ENCODE data around the gene TEPSIN. TPM values are rescaled to one million over a fixed set of nuclear protein-coding genes. Genes with fewer than 3 reads are reported as not detected.

The TEPSIN gene
- total RNA-seq, 2 donors from 2014 or later = 30.0 to 45.0 TPM

DNA sequence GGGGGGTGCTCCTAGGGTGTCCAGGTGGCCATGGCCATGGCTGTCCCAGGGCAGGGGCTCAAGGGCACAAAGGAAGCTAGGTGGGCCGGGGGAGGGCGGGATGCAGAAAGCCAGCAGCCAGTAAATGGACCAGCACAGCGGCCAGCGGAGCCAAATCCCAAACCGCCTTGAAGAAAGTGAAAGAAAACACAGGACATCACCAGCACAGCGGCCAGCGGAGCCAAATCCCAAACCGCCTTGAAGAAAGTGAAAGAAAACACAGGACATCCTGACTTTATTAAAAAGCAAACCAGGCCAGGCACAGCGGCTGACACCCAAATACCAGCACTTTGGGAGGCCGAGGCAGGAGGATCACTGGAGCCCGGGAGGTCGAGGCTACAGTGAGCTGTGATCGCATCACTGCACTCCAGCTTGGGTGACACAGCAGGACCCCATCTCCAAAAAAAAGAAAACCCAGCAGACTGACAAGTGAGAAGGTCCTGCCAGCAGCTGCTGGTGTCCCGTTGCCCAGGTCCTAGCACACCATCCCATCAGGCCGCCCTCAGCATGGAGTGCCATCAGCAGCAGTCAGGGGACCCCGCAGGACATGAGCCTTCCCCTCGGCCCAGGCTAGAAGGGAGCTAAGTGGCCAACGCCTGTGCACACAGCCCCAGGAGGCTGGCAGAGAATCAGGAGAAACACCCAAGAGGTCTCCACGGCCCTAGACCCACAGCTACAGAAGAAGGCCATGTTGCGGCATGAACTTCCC is 39.3 kb upstream of the TEPSIN start:
- no peak overlapping the region for H3K9ac ChIP-seq (ENCODE audit: extremely low read depth, low read length, poor library complexity, severe bottlenecking)
- Mint-ChIP-seq H3K9me3 (no peaks in the 10 kb centered on the region), H3K27ac (no peak overlapping the region), H3K4me3 (no peak overlapping the region), H3K36me3 (ENCODE audit: low read depth) (peaks cover 44% of the 10 kb centered on the region), H3K4me1 (no peaks in the 10 kb centered on the region), H3K27me3 (ENCODE audit: insufficient read depth) (no peaks in the 10 kb centered on the region)
- 94 to 95% methylated on average over 20 of the region's 20 CpGs for WGBS, 2 experiments (ENCODE audit: insufficient coverage in 1 of 2, insufficient read length in 1 of 2)
- no peak for DNase-seq
- no peak overlapping the region for H3K27ac ChIP-seq (ENCODE audit: low read depth, low read length)
- H3K4me1 ChIP-seq (ENCODE audit: control insufficient read depth, insufficient read depth, low read length) = no peaks in the 10 kb centered on the region
- no peaks in the 10 kb centered on the region for H3K9me3 ChIP-seq (ENCODE audit: control insufficient read depth, low read length)
- TF ChIP-seq, protein P1, sequence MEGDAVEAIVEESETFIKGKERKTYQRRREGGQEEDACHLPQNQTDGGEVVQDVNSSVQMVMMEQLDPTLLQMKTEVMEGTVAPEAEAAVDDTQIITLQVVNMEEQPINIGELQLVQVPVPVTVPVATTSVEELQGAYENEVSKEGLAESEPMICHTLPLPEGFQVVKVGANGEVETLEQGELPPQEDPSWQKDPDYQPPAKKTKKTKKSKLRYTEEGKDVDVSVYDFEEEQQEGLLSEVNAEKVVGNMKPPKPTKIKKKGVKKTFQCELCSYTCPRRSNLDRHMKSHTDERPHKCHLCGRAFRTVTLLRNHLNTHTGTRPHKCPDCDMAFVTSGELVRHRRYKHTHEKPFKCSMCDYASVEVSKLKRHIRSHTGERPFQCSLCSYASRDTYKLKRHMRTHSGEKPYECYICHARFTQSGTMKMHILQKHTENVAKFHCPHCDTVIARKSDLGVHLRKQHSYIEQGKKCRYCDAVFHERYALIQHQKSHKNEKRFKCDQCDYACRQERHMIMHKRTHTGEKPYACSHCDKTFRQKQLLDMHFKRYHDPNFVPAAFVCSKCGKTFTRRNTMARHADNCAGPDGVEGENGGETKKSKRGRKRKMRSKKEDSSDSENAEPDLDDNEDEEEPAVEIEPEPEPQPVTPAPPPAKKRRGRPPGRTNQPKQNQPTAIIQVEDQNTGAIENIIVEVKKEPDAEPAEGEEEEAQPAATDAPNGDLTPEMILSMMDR (conservative IDR thresholded peaks at IDR 0.05) = no peak
- H3K27me3 ChIP-seq (ENCODE audit: control insufficient read depth, insufficient read depth, low read length, poor library complexity, severe bottlenecking) = no peaks in the 10 kb centered on the region
- H3K36me3 ChIP-seq (ENCODE audit: control insufficient read depth, insufficient read depth, low read length) = peaks cover 16% of the 10 kb centered on the region
- H3K4me3 ChIP-seq (ENCODE audit: low read length) = no peak overlapping the region

DNA sequence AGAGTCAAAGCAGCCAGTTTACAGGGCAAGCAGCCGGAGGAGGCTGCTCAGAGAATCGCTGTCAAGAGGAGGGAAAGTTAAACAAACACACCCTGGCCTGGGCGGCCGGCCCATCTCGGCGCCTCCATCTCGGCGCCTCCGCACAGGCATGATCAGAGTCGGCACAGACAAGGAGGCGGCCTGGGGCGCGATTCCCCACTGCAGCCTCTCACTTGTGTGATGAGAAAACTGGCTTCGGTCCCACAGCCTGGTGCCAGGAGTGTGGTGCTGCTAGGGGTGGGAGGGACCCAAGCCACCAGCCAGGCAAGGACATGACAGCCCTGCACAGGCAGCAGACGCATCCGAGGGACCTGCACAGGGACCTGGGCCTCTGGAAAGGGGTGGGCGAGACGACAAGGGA is 38.6 kb upstream of the TEPSIN start:
- WGBS, 2 experiments (ENCODE audit: insufficient coverage in 1 of 2, insufficient read length in 1 of 2) = 97 to 98% methylated on average over 11 to 18 of the region's 18 CpGs
- no peak for DNase-seq
- no peaks in the 10 kb centered on the region for H3K27me3 Mint-ChIP-seq (ENCODE audit: insufficient read depth)
- no peaks in the 10 kb centered on the region for H3K9me3 Mint-ChIP-seq
- no peak overlapping the region for H3K27ac Mint-ChIP-seq
- TF ChIP-seq, protein P1 (conservative IDR thresholded peaks at IDR 0.05) = no peak
- no peak overlapping the region for H3K9ac ChIP-seq (ENCODE audit: extremely low read depth, low read length, poor library complexity, severe bottlenecking)
- no peaks in the 10 kb centered on the region for H3K9me3 ChIP-seq (ENCODE audit: control insufficient read depth, low read length)
- H3K27me3 ChIP-seq (ENCODE audit: control insufficient read depth, insufficient read depth, low read length, poor library complexity, severe bottlenecking) = no peaks in the 10 kb centered on the region
- H3K4me3 ChIP-seq (ENCODE audit: low read length) = no peak overlapping the region
- no peak overlapping the region for H3K27ac ChIP-seq (ENCODE audit: low read depth, low read length)
- H3K4me1 ChIP-seq (ENCODE audit: control insufficient read depth, insufficient read depth, low read length) = no peaks in the 10 kb centered on the region
- peaks cover 23% of the 10 kb centered on the region for H3K36me3 ChIP-seq (ENCODE audit: control insufficient read depth, insufficient read depth, low read length)
- peaks cover 49% of the 10 kb centered on the region for H3K36me3 Mint-ChIP-seq (ENCODE audit: low read depth)
- no peak overlapping the region for H3K4me3 Mint-ChIP-seq
- no peaks in the 10 kb centered on the region for H3K4me1 Mint-ChIP-seq

DNA sequence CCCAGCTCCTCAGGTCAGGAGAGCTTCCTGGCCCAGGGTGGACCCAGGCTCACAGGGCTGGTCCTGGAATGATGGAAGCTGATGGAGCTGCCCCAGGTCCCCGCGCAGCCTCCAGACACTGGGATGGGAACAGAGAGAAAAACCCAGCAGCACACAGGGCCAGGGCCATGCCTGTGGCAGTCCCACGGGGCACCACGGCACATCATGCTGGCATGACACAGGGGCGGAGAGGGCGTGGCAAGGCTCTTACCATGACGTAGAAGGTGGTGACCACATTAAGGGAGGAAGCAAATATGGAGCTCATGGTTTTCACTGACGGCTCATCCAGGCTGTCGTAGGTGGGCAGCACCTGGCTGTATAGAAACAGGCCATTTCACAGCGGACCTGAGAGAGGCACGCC is 37.9 kb upstream of the TEPSIN start:
- H3K4me3 ChIP-seq (ENCODE audit: low read length) = no peak overlapping the region
- H3K27me3 Mint-ChIP-seq (ENCODE audit: insufficient read depth) = no peaks in the 10 kb centered on the region
- WGBS, 2 experiments (ENCODE audit: insufficient coverage in 1 of 2, insufficient read length in 1 of 2) = 96 to 98% methylated on average over 10 to 11 of the region's 11 CpGs
- TF ChIP-seq, protein P1 (conservative IDR thresholded peaks at IDR 0.05) = no peak
- no peaks in the 10 kb centered on the region for H3K4me1 Mint-ChIP-seq
- peaks cover 53% of the 10 kb centered on the region for H3K36me3 Mint-ChIP-seq (ENCODE audit: low read depth)
- H3K4me1 ChIP-seq (ENCODE audit: control insufficient read depth, insufficient read depth, low read length) = no peaks in the 10 kb centered on the region
- peaks cover 22% of the 10 kb centered on the region for H3K36me3 ChIP-seq (ENCODE audit: control insufficient read depth, insufficient read depth, low read length)
- H3K27ac ChIP-seq (ENCODE audit: low read depth, low read length) = no peak overlapping the region
- H3K9me3 Mint-ChIP-seq = no peaks in the 10 kb centered on the region
- H3K27me3 ChIP-seq (ENCODE audit: control insufficient read depth, insufficient read depth, low read length, poor library complexity, severe bottlenecking) = no peaks in the 10 kb centered on the region
- no peaks in the 10 kb centered on the region for H3K9me3 ChIP-seq (ENCODE audit: control insufficient read depth, low read length)
- no peak overlapping the region for H3K4me3 Mint-ChIP-seq
- no peak overlapping the region for H3K27ac Mint-ChIP-seq
- H3K9ac ChIP-seq (ENCODE audit: extremely low read depth, low read length, poor library complexity, severe bottlenecking) = no peak overlapping the region
- no peak for DNase-seq

All from endodermal cell (in vitro differentiated cells).